K562 (cell line): ENCODE data around the gene SLC22A23. TPM values are rescaled to one million over a fixed set of nuclear protein-coding genes. Genes with fewer than 3 reads are reported as not detected.

ENCODE experiments used
- ATAC-seq: fragments of 200-7000 bp; cut with Tn5 transposase; 3 replicates; pipeline ENCODE4 v1.9.1; 2020; ENCODE audit warnings: moderate library complexity
- BruUV-seq: library from RNA; stranded (reverse); fragments of 400-500 nt; replicated peaks from 2 replicates; lab custom pipeline; 2021; lab: Mats Ljungman, UMichigan
- CTCF ChIA-PET: fragments of 300-600 bp; formaldehyde crosslinking; extraction: SDS; loops from one replicate; lab custom pipeline; 2021; ENCODE audit warnings: low intra/inter-chr PET ratio; lab: Yijun Ruan, JAX
- POLR2A ChIA-PET: fragments of 300-600, 350-650 bp; sonication (Branson Sonifier 250); formaldehyde crosslinking; extraction: SDS; loops from one replicate; lab custom pipeline; 2021; ENCODE audit warnings: antibody characterized with exemption, inconsistent platforms; lab: Yijun Ruan, JAX
- DNase-seq, 4 experiments: peaks; one replicate each; pipeline versions ENCODE4 v3.0.0 to v3.0.0-alpha.2; 2011 to 2018; ENCODE audit warnings: low spot score in 3 of 4, mixed read lengths in 3 of 4; ENCODE audit errors: extremely low read depth in 1 of 4
- FAIRE-seq: peaks from 2 replicates; lab custom pipeline; 2011; peaks lifted over from hg19 to GRCh38; lab: Jason Lieb, UNC
- H2AFZ ChIP-seq: 2 replicates; pipeline ENCODE4 v1.6.0; 2011; ENCODE audit warnings: low read depth, low read length, control low read depth, inconsistent platforms
- H3K27ac ChIP-seq: fragments of 200-600 bp; 3 replicates; pipeline ENCODE4 v1.8.0; 2011; ENCODE audit warnings: low read depth, mild to moderate bottlenecking, control low read depth, inconsistent platforms, low read length, moderate library complexity, mixed read lengths; ENCODE audit errors: extremely low read depth
- H3K27me3 ChIP-seq, 2 experiments: fragments of 300-600 bp in 1 of 2; 2 replicates in 1 of 2; 3 replicates in 1 of 2; pipeline versions ENCODE4 v1.6.0 to v1.8.0; 2011; ENCODE audit warnings: inconsistent platforms in 2 of 2, low read length in 2 of 2, mild to moderate bottlenecking in 1 of 2, mixed read lengths in 1 of 2, moderate library complexity in 1 of 2; ENCODE audit not compliant: control insufficient read depth in 2 of 2, insufficient read depth in 2 of 2
- H3K36me3 ChIP-seq: fragments of 300-600 bp; 3 replicates; pipeline ENCODE4 v1.8.0; 2011; ENCODE audit warnings: mild to moderate bottlenecking, low read length, inconsistent platforms; ENCODE audit not compliant: control insufficient read depth, insufficient read depth
- H3K4me1 ChIP-seq, 2 experiments: fragments of 200-600 bp in 1 of 2; replicated peaks in 1 of 2; 2 replicates in 1 of 2; 3 replicates in 1 of 2; pipeline versions ENCODE4 v1.5.1 to v1.8.0; 2011; ENCODE audit warnings: inconsistent platforms in 2 of 2, low read length in 2 of 2, mild to moderate bottlenecking in 1 of 2, mixed read lengths in 1 of 2, moderate library complexity in 1 of 2; ENCODE audit not compliant: control insufficient read depth in 2 of 2, insufficient read depth in 2 of 2
- H3K4me2 ChIP-seq: 2 replicates; pipeline ENCODE4 v1.6.1; 2011; ENCODE audit warnings: low read length, control low read depth, inconsistent platforms, mixed read lengths; ENCODE audit not compliant: insufficient read depth
- H3K4me3 ChIP-seq: fragments of 200-600 bp; sonication (generic), shearing (Covaris generic); 2 replicates; pipeline ENCODE4 v1.5.1; 2016; ENCODE audit warnings: control low read depth, inconsistent platforms
- H3K79me2 ChIP-seq: fragments of 200-600 bp; 3 replicates; pipeline ENCODE4 v1.8.0; 2011; ENCODE audit warnings: low read length, inconsistent platforms; ENCODE audit not compliant: control insufficient read depth, insufficient read depth
- H3K9ac ChIP-seq, 2 experiments: 2 replicates each; pipeline versions ENCODE4 v1.6.0 to v1.6.1; 2011; ENCODE audit warnings: low read depth in 2 of 2, low read length in 2 of 2, control low read depth in 1 of 2, inconsistent platforms in 1 of 2, mild to moderate bottlenecking in 1 of 2, mixed read lengths in 1 of 2; ENCODE audit not compliant: insufficient read depth in 1 of 2
- H3K9me1 ChIP-seq: one replicate; pipeline ENCODE4 v1.6.0; 2011; ENCODE audit warnings: inconsistent platforms, mild to moderate bottlenecking, low read length, moderate library complexity; ENCODE audit not compliant: control insufficient read depth, insufficient read depth
- H3K9me3 ChIP-seq: replicated peaks from 2 replicates; pipeline ENCODE4 v1.5.1; 2011; ENCODE audit warnings: low read depth, low read length, inconsistent platforms; ENCODE audit not compliant: control insufficient read depth, insufficient read depth
- H4K20me1 ChIP-seq: replicated peaks from 2 replicates; pipeline ENCODE4 v1.6.1; 2011; ENCODE audit warnings: low read length, inconsistent platforms, mixed read lengths; ENCODE audit not compliant: control insufficient read depth, insufficient read depth
- ATF7 ChIP-seq: fragments of 450-650 bp; IDR thresholded peaks from 2 replicates; pipeline ENCODE4 v1.7.1; 2014; ENCODE audit warnings: mild to moderate bottlenecking, moderate library complexity
- GTF2E2 ChIP-seq: fragments of 200-800 bp; sonication (Bioruptor generic); IDR thresholded peaks from 2 replicates; pipeline ENCODE4 v1.6.1; 2016; ENCODE audit warnings: missing genetic modification characterization, missing compliant biosample characterization
- KLF1 ChIP-seq: fragments of 450-650 bp; IDR thresholded peaks from 2 replicates; pipeline ENCODE4 v1.6.1; 2016; ENCODE audit warnings: missing genetic modification characterization, missing compliant biosample characterization
- MYNN ChIP-seq, 2 experiments: sonication (generic); formaldehyde crosslinking in 1 of 2; IDR thresholded peaks; 2 replicates each; pipeline versions ENCODE4 v1.5.0 to v1.6.1; 2016 to 2020; ENCODE audit warnings: antibody characterized with exemption in 1 of 2, missing genetic modification reagents in 1 of 2
- ZNF212 ChIP-seq: fragments of 450-650 bp; formaldehyde crosslinking; IDR thresholded peaks from 2 replicates; pipeline ENCODE4 v1.4.0; 2020; ENCODE audit warnings: mild to moderate bottlenecking
- ZNF830 ChIP-seq: fragments of 250-450 bp; sonication (Bioruptor Pico); IDR thresholded peaks from 2 replicates; pipeline ENCODE4 v1.5.0; 2021; ENCODE audit warnings: mild to moderate bottlenecking
- WGBS: fragments of 100-300 bp; shearing (Covaris generic); methylation state at CpG from one replicate; pipeline ENCODE4 v1.1.6; 2016; ENCODE audit warnings: low coverage, mixed read lengths; ENCODE audit not compliant: insufficient coverage; ENCODE audit errors: missing lambda C conversion rate; 5-methylcytosine and 5-hydroxymethylcytosine counted together
- in situ Hi-C: fragments of 300-500 bp; cut with MboI; formaldehyde crosslinking; loops from 4 replicates; pipeline ENCODE4 v1.15.0; 2018; ENCODE audit warnings: inconsistent platforms, mixed read lengths
- intact Hi-C: fragments of 100-400 bp; cut with micrococcal nuclease; formaldehyde crosslinking; loops from 2 replicates; pipeline ENCODE4 v1.14.2; 2022
- polyA plus RNA-seq, 8 experiments: library from polyadenylated mRNA; depleted of rRNA in 4 of 8; stranded (reverse) in 5 of 8; unstranded in 3 of 8; fragments of >200 nt; fragmentation: Nextera tagmentation in 2 of 8; fragmentation: Illumina TruSeq in 1 of 8; extraction: Ambion mirVana in 2 of 8; extraction: Trizol in 1 of 8; gene quantifications; 2 replicates each; pipeline versions ENCODE4 v1.2.1 to v1.2.3, GENCODE V29; 2011 to 2014; ENCODE audit warnings: inconsistent platforms in 1 of 8, missing spikeins in 1 of 8
- total RNA-seq, 7 experiments: library from RNA; depleted of rRNA in 6 of 7; stranded (reverse); fragments of >200 nt in 6 of 7; fragmentation: Illumina TruSeq in 2 of 7; extraction: Trizol in 2 of 7; gene quantifications; 2 replicates each; pipeline versions ENCODE4 v1.2.1 to v1.2.3, GENCODE V29; 2011 to 2021; ENCODE audit warnings: low replicate concordance in 1 of 7

Gene SLC22A23
- total and polyA plus RNA-seq, 9 of the 15 experiments (the other 6 are each of a cell fraction or from before 2014, with no cell fraction given), result 0.30 to 8.7 (median 2.5) TPM

DNA sequence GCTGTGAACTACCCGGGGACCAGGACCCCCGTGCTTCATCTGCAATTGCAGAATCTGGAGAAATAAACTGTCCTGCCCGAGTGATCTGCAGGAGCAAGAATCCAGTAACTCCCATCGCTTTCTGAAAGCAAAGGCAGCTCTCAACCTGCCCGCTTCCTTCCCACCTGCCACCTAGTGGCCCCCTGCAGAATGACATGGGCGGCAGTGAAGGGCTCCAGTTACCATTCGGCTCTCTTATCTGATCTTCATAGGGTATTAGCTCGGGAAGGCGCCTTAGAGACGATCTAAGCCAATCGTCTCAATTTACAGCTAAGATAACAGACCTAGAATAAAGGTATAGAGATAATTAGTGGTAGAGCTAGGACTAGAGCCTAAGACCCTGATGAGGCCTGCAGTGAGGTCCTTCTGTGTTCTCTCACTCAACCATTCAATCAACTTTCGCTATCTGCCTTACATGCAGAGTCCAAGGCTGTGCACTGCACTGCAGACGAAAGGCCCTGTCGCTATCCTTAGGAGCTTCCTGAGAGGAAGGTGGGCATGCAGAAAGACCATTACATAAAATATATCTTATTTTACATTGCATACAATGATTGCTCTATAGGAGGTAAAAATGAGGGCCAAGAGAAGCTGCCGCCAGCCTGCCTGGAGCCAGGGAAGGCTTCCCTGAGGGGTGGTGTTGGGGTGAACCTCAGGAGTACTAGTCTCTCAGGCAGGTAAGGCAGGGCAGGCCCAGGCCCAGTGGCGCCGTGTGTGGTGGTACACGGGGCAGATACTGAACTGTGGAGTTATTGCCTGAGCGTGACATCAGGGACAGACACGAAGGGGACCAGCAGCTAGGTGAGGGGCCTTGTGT lies 205.2 kb downstream of the SLC22A23 start (continued):
- TF ChIP-seq ATF7, result peak; percentile 70; the same call in 1 of the 2 replicates
- TF ChIP-seq KLF1 (tag), result peak; percentile 98

DNA sequence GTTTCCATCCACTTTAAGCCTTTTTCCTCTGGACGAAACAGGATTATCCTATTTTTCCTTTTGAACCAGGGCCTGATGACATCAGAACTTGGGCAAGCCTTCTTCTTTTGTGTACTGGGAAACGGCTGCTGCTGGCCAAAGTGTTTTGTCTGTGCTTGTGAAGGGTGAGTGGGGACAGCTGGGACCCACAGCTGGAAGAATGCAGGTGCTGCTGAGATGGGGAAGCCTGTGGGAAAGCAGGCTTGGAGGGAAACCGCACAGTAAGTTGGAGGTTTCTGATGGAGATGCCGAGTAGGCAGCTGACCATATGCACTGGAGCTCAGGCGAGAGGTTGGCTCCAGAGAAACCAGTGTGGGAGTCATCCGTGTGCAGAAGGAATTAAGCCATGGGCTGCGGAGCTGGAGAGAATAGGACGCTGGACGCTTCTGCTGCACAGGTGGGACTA lies 206.6 kb downstream of the SLC22A23 start:
- no peak overlapping the region for H3K27ac ChIP-seq
- H3K4me3 ChIP-seq, result no peak overlapping the region
- intact Hi-C loops, result loop anchor here (2.0 to 10.0 kb wide), 5 partner anchors 43 to 255 kb away; partner anchors contain the start of genes NQO2 and RIPK1
- H3K4me1 ChIP-seq, result peaks cover 25 to 33% of the 10 kb centered on the region in 2 experiments
- H3K27me3 ChIP-seq, result peaks cover 0 to 5% of the 10 kb centered on the region in 2 experiments; a peak in 1 of 5 replicates
- H2AFZ ChIP-seq, result no peak overlapping the region
- no TSS peak for BruUV-seq
- DNase-seq (no peak), FAIRE-seq (no peak), ATAC-seq (no peak)
- H3K79me2 ChIP-seq, result no peaks in the 10 kb centered on the region
- H3K36me3 ChIP-seq, result no peaks in the 10 kb centered on the region
- POLR2A ChIA-PET, result interaction anchor here (0.8 to 2.2 kb wide), 3 partner anchors 10 to 347 kb away, joined by 4 to 6 read pairs (median 5); partner anchors contain the start of gene SERPINB9
- H4K20me1 ChIP-seq, result no peaks in the 10 kb centered on the region
- no peak for TF ChIP-seq GTF2E2 (tag)
- TF ChIP-seq MYNN (IDR thresholded peaks at IDR 0.05), result no peak
- 0 out of 2 replicates have a peak, but pooled peaks have one; percentile 15 for TF ChIP-seq MYNN (CRISPR knock-in tag; IDR thresholded peaks at IDR 0.05)
- no peak for TF ChIP-seq ZNF212 (CRISPR knock-in tag)
- no peak for TF ChIP-seq ZNF830 (CRISPR knock-in tag)
- TF ChIP-seq, all 486 proteins: peak for 1
- CTCF ChIA-PET, result interaction anchor here (2.1 kb wide), 1 partner anchor 123 kb away, joined by 22 read pairs; no protein-coding TSS in a partner anchor
- in situ Hi-C loops, result loop anchor here (10.0 kb wide), 1 partner anchor 255 kb away; the partner anchor contains the start of gene NQO2
- Histone ChIP-seq H3K9ac (peak overlapping the region in 1 of 2 experiments; percentile 45; a peak in 1 of 4 replicates), H3K4me2 (no peak overlapping the region), H3K9me3 (no peaks in the 10 kb centered on the region), H3K9me1 (no peaks in the 10 kb centered on the region)
- 59% methylated on average over 9 of the region's 9 CpGs for whole genome bisulfite sequencing
